ENCODE data around the gene ARPC2. TPM values are rescaled to one million over a fixed set of nuclear protein-coding genes. Genes with fewer than 3 reads are reported as not detected.

ARPC2 gene
- total RNA-seq, 4 donors from 2014 or later = 275 to 314 (median 287) TPM

- Histone ChIP-seq H3K9me3 (no peaks in the 10 kb centered on the region), H3K27me3 (no peaks in the 10 kb centered on the region), H3K4me3 (no peak overlapping the region), H3K4me1 (peaks cover 0 to 71% (median 34%) of the 10 kb centered on the region in 3 donors), H3K36me3 (peaks cover 0 to 54% of the 10 kb centered on the region in 2 donors), H3K27ac (no peak overlapping the region)
- no peak for ATAC-seq
- no CpG with 5 or more reads among the region's 22 CpGs for WGBS, 2 donors (ENCODE audit: low coverage in 1 of 2)
- TF ChIP-seq POLR2A (IDR thresholded peaks at IDR 0.05) (no peak), POLR2AphosphoS5 (IDR thresholded peaks at IDR 0.05) (no peak), CTCF (IDR thresholded peaks at IDR 0.05) (no peak), EP300 (IDR thresholded peaks at IDR 0.05) (no peak)
Observed at GRCh38 chr2:218264773-218265561, 48.0 kb downstream of the ARPC2 start.

- Histone ChIP-seq H3K9me3 (no peaks in the 10 kb centered on the region), H3K4me3 (no peak overlapping the region), H3K36me3 (peaks cover 0 to 54% of the 10 kb centered on the region in 2 donors), H3K27ac (no peak overlapping the region), H3K27me3 (no peaks in the 10 kb centered on the region), H3K4me1 (peaks cover 0 to 66% (median 27%) of the 10 kb centered on the region in 3 donors)
- no peak for TF ChIP-seq CTCF (IDR thresholded peaks at IDR 0.05)
- TF ChIP-seq EP300 (IDR thresholded peaks at IDR 0.05) = no peak
- no peak for TF ChIP-seq POLR2A (IDR thresholded peaks at IDR 0.05)
- no peak for TF ChIP-seq POLR2AphosphoS5 (IDR thresholded peaks at IDR 0.05)
- no peak for ATAC-seq
- 68% methylated on average over 7 of the region's 8 CpGs; no CpG with 5 or more reads in 1 of the 2 donors for WGBS, 2 donors (ENCODE audit: low coverage in 1 of 2)
Observed at GRCh38 chr2:218265626-218266025, 48.6 kb downstream of the ARPC2 start.

DNA sequence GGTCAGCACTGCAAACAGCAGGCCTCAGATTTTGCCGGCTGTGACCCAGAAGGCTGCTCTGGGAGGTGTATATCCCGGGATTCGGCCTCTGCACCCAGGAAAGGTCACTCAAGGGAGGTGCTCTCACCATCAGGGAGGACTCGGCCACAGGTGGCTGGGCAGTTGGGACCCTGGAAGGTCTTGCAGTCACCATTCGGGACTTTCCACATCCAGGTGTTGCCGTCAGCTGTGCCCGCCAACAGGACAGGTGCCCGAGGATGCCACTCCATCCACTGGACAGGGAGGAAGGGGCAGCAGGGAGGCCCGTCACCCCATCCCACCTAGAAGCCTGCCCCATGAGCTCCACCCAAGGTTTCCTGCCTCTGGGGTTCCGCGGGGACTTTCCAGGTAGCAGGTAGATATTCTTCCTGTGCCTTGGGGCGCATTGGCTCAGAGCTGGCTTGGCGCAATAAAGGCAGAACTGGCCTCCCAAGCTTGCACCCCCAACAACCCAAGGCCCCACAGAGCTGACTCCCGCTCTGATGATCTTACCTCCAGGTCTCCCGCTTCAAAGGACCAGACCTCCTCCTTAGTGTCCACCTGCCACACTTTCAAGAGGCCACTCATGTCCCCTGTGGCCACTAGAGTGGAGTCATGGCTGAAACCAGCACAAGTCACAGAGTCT, 49.5 kb downstream of the ARPC2 start:
- peaks cover 0 to 54% of the 10 kb centered on the region in 2 donors for H3K36me3 ChIP-seq
- peaks cover 0 to 66% (median 26%) of the 10 kb centered on the region in 3 donors for H3K4me1 ChIP-seq

GRCh38 chr2:218267259-218267658, 50.3 kb downstream of the ARPC2 start:
- Histone ChIP-seq H3K36me3 (peaks cover 0 to 54% of the 10 kb centered on the region in 2 donors), H3K9me3 (no peaks in the 10 kb centered on the region), H3K27ac (no peak overlapping the region), H3K27me3 (no peaks in the 10 kb centered on the region), H3K4me1 (peaks cover 3 to 66% (median 26%) of the 10 kb centered on the region in 3 donors), H3K4me3 (no peak overlapping the region)
- no peak for ATAC-seq
- TF ChIP-seq EP300 (IDR thresholded peaks at IDR 0.05) = no peak
- TF ChIP-seq CTCF (IDR thresholded peaks at IDR 0.05) = no peak
- no peak for TF ChIP-seq POLR2A (IDR thresholded peaks at IDR 0.05)
- TF ChIP-seq POLR2AphosphoS5 (IDR thresholded peaks at IDR 0.05) = no peak
- 100% methylated on average over 1 to 4 of the region's 6 CpGs for WGBS, 2 donors (ENCODE audit: low coverage in 1 of 2)

More for the DNA sequence above, 49.5 kb downstream of the ARPC2 start:
- Histone ChIP-seq H3K27me3 (no peaks in the 10 kb centered on the region), H3K4me3 (no peak overlapping the region), H3K9me3 (no peaks in the 10 kb centered on the region), H3K27ac (no peak overlapping the region)
- ATAC-seq = no peak
- WGBS, 2 donors (ENCODE audit: low coverage in 1 of 2) = 90% methylated on average over 5 of the region's 15 CpGs; no CpG with 5 or more reads in 1 of the 2 donors
- TF ChIP-seq POLR2A (IDR thresholded peaks at IDR 0.05) = no peak
- TF ChIP-seq CTCF (IDR thresholded peaks at IDR 0.05) = no peak
- no peak for TF ChIP-seq EP300 (IDR thresholded peaks at IDR 0.05)
- TF ChIP-seq POLR2AphosphoS5 (IDR thresholded peaks at IDR 0.05) = no peak

Data from gastroesophageal sphincter (tissue), 4 donors.